ENCODE measurements around the gene NAGPA. TPM values are rescaled to one million over a fixed set of nuclear protein-coding genes. Genes with fewer than 3 reads are reported as not detected.

The NAGPA gene
- total RNA-seq, 1 experiment from 2014 or later = 11.8 TPM

GRCh38 chr16:5003211-5003610 lies 30.5 kb downstream of the NAGPA start:
- DNase-seq (ENCODE audit: low read depth) = no peak

- DNase-seq (ENCODE audit: low read depth) = no peak
Measured at GRCh38 chr16:5002699-5003143, 31.0 kb downstream of the NAGPA start.

GRCh38 chr16:5001986-5002385 lies 31.7 kb downstream of the NAGPA start:
- DNase-seq (ENCODE audit: low read depth) = no peak

- no peak for DNase-seq (ENCODE audit: low read depth)
Measured at GRCh38 chr16:5001571-5001970, 32.2 kb downstream of the NAGPA start.

- no peak for DNase-seq (ENCODE audit: low read depth)
Measured at GRCh38 chr16:5000573-5001001, 33.1 kb downstream of the NAGPA start.

- no peak for DNase-seq (ENCODE audit: low read depth)
Measured at GRCh38 chr16:4994719-4995434, 38.9 kb downstream of the NAGPA start.

GRCh38 chr16:4991754-4992153 lies 42.0 kb downstream of the NAGPA start:
- no peak for DNase-seq (ENCODE audit: low read depth)

GRCh38 chr16:4990415-4990814 lies 43.3 kb downstream of the NAGPA start:
- no peak for DNase-seq (ENCODE audit: low read depth)

GRCh38 chr16:4989391-4990006 lies 44.2 kb downstream of the NAGPA start:
- no peak for DNase-seq (ENCODE audit: low read depth)

- no peak for DNase-seq (ENCODE audit: low read depth)
Measured at GRCh38 chr16:4988647-4989046, 45.1 kb downstream of the NAGPA start.

- no peak for DNase-seq (ENCODE audit: low read depth)
Measured at GRCh38 chr16:4987580-4988374, 46.0 kb downstream of the NAGPA start.

GRCh38 chr16:4987250-4987579 lies 46.5 kb downstream of the NAGPA start:
- DNase-seq (ENCODE audit: low read depth) = no peak

- DNase-seq (ENCODE audit: low read depth) = no peak
Measured at GRCh38 chr16:4984174-4984990, 49.4 kb downstream of the NAGPA start.

GRCh38 chr16:4982056-4982867 lies 51.5 kb downstream of the NAGPA start:
- no peak for DNase-seq (ENCODE audit: low read depth)

- DNase-seq (ENCODE audit: low read depth) = no peak
Measured at GRCh38 chr16:4981473-4981872, 52.3 kb downstream of the NAGPA start.

GRCh38 chr16:4980691-4981090 lies 53.0 kb downstream of the NAGPA start:
- no peak for DNase-seq (ENCODE audit: low read depth)

GRCh38 chr16:4979736-4980660 lies 53.7 kb downstream of the NAGPA start:
- no peak for DNase-seq (ENCODE audit: low read depth)

GRCh38 chr16:4979164-4979563 lies 54.6 kb downstream of the NAGPA start:
- DNase-seq (ENCODE audit: low read depth) = no peak

- DNase-seq (ENCODE audit: low read depth) = no peak
Measured at GRCh38 chr16:4976611-4977145, 57.1 kb downstream of the NAGPA start.

- no peak for DNase-seq (ENCODE audit: low read depth)
Measured at GRCh38 chr16:4976079-4976478, 57.7 kb downstream of the NAGPA start.

All from RPMI7951 (cell line).